Stomach (tissue), 9 donors: Measurements from ENCODE around the gene CGB2. TPM values are rescaled to one million over a fixed set of nuclear protein-coding genes. Genes with fewer than 3 reads are reported as not detected.
"Not testable (repeated sequence)": the region's sequence is repeated elsewhere in the genome, so short reads cannot be mapped to it uniquely, and the experiment has no call there.

Experiments
- DNase-seq, 2 donors: peaks; one replicate each; pipeline versions ENCODE4 v3.0.0 to v3.0.0-alpha.2; 2013 to 2019
- H3K27ac ChIP-seq, 5 donors: fragments of 200-600 bp in 4 of 5; sonication (generic) in 4 of 5; one replicate each; pipeline ENCODE4 v1.5.1; 2013 to 2019; ENCODE audit warnings: mild to moderate bottlenecking in 1 of 5, moderate library complexity in 1 of 5
- H3K27me3 ChIP-seq, 3 donors: fragments of 200-600 bp; sonication (generic); one replicate each; pipeline ENCODE4 v1.5.1; 2017 to 2019; ENCODE audit warnings: mixed run types in 1 of 3
- H3K36me3 ChIP-seq, 4 donors: fragments of 200-600 bp; sonication (generic); 1 replicate in 3 of 4; 2 replicates in 1 of 4; pipeline ENCODE4 v1.5.1; 2016 to 2019
- H3K4me1 ChIP-seq, 4 donors: fragments of 200-600 bp; sonication (generic); one replicate each; pipeline ENCODE4 v1.5.1; 2016 to 2019
- H3K4me3 ChIP-seq, 4 donors: fragments of 200-600 bp; sonication (generic) in 3 of 4; one replicate each; pipeline ENCODE4 v1.5.1; 2016 to 2019; ENCODE audit warnings: mild to moderate bottlenecking in 1 of 4
- H3K9me3 ChIP-seq, 4 donors: fragments of 200-600 bp; sonication (generic); one replicate each; pipeline ENCODE4 v1.5.1; 2016 to 2019
- CTCF ChIP-seq, 7 experiments: fragments of 450-650 bp in 4 of 7; fragments of 200-600 bp in 3 of 7; sonication (generic) in 3 of 7; IDR thresholded peaks; one replicate each; pipeline ENCODE4 v1.5.1; 2016 to 2019; ENCODE audit warnings: antibody characterized with exemption in 7 of 7, control low read depth in 2 of 7, mild to moderate bottlenecking in 1 of 7
- EP300 ChIP-seq: sonication (generic); formaldehyde crosslinking; IDR thresholded peaks from one replicate; pipeline ENCODE4 v1.6.1; 2017; ENCODE audit warnings: antibody characterized with exemption
- POLR2A ChIP-seq, 4 donors: fragments of 450-650 bp; IDR thresholded peaks; one replicate each; pipeline ENCODE4 v1.6.1; 2016; ENCODE audit warnings: antibody characterized with exemption in 4 of 4, control low read depth in 2 of 4, mild to moderate bottlenecking in 1 of 4, moderate library complexity in 1 of 4
- POLR2AphosphoS5 ChIP-seq, 3 donors: sonication (generic); formaldehyde crosslinking; IDR thresholded peaks; one replicate each; pipeline ENCODE4 v1.6.1; 2016; ENCODE audit warnings: antibody characterized with exemption in 3 of 3
- WGBS, 5 donors: extraction: QIAGEN DNeasy Blood & Tissue Kit in 3 of 5; methylation state at CpG; one replicate each; pipeline versions ENCODE4 v1.1.5 to v1.1.7; 2013 to 2018; 5-methylcytosine and 5-hydroxymethylcytosine counted together
- intact Hi-C: fragments of 100-400 bp; cut with DNase I; formaldehyde crosslinking; loops from one replicate; pipeline ENCODE4 v1.15.1; 2023; ENCODE audit warnings: low total_unique reads
- polyA plus RNA-seq, 3 donors: library from polyadenylated mRNA; stranded (reverse); fragments of 200-250 nt; gene quantifications; one replicate each; pipeline ENCODE4 v1.2.3, GENCODE V29; 2013
- total RNA-seq, 5 donors: library from RNA; depleted of rRNA; stranded (reverse); fragments of >200 nt; gene quantifications; one replicate each; pipeline versions ENCODE4 v1.1.0 to v1.2.3, GENCODE V29; 2014 to 2016
- donor health status: healthy with polysubstance abuse.
- donor health status: Bipolar disorder and iron deficiency.
- donor health status: healthy.

Gene CGB2
- total and polyA plus RNA-seq, 8 donors = not detected

GRCh38 chr19:49070416-49070815, 38.7 kb downstream of the CGB2 start:
- WGBS, 5 donors = 94 to 96% (median 96%) methylated on average over 21 of the region's 21 CpGs
- Histone ChIP-seq H3K4me3 (no peak overlapping the region), H3K27ac (no peak overlapping the region), H3K36me3 (no peaks in the 10 kb centered on the region), H3K9me3 (no peaks in the 10 kb centered on the region), H3K27me3 (peaks cover 8 to 93% (median 53%) of the 10 kb centered on the region in 3 donors), H3K4me1 (peaks cover 5 to 14% (median 7%) of the 10 kb centered on the region in 4 donors)
- TF ChIP-seq CTCF (IDR thresholded peaks at IDR 0.05) = no peak
- TF ChIP-seq EP300 = no peak
- TF ChIP-seq POLR2AphosphoS5 (IDR thresholded peaks at IDR 0.05) = no peak
- no peak for TF ChIP-seq POLR2A (IDR thresholded peaks at IDR 0.05)
- intact Hi-C loops = no loop called here
- no peak for DNase-seq

DNA sequence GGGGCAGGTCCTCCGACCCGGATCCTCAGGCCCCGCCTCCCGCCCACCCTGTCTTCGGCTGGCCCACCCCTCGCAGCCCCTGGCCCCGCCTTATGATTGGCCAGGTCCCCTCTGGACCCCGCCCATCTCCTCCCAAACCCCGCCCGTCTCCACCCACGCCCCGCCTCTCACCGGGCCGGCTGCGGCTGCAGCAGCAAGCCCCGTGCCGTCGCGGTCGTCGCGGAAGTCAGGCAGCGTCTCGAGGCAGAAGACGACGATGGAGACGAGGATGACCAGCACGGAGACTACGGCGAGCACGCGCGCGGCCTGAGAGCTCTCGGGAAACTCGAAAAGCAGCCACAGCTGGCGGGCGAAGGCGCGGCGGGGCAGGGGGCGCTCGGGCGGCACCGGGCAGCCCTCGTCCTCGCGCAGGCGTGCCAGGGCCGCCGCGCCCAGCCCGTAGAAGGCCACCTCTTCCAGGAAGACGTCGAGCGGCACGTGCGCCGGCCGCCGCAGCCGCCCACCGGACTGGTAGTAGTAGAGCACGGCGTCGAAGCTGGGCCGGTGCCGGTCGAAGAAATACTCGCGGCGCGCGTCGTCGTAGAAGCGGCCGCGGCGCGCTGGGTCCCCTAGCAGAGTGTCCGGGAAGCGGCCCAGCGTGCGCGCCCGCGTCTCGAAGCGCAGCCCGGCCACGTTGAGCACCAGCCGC, 40.3 kb downstream of the CGB2 start:
- no peak overlapping the region for H3K27ac ChIP-seq
- H3K9me3 ChIP-seq = no peaks in the 10 kb centered on the region
- intact Hi-C loops = no loop called here
- DNase-seq = peak in 1 of 2 donors; percentile 58
- TF ChIP-seq EP300 (no peak), POLR2A (IDR thresholded peaks at IDR 0.05) (no peak), POLR2AphosphoS5 (IDR thresholded peaks at IDR 0.05) (no peak), CTCF (IDR thresholded peaks at IDR 0.05) (no peak)
- no peak overlapping the region for H3K4me3 ChIP-seq
- H3K4me1 ChIP-seq = peaks cover 5 to 14% (median 7%) of the 10 kb centered on the region in 4 donors
- 7 to 11% (median 9%) methylated on average over 15 to 93 of the region's 93 CpGs for WGBS, 5 donors
- no peaks in the 10 kb centered on the region for H3K36me3 ChIP-seq
- peaks cover 8 to 77% (median 44%) of the 10 kb centered on the region in 3 donors for H3K27me3 ChIP-seq

GRCh38 chr19:49073514-49074378, 42.1 kb downstream of the CGB2 start:
- no peak for DNase-seq
- intact Hi-C loops = no loop called here
- H3K4me3 ChIP-seq = no peak overlapping the region
- peaks cover 8 to 59% (median 44%) of the 10 kb centered on the region in 3 donors for H3K27me3 ChIP-seq
- TF ChIP-seq EP300 (no peak), POLR2AphosphoS5 (IDR thresholded peaks at IDR 0.05) (no peak), CTCF (IDR thresholded peaks at IDR 0.05) (no peak), POLR2A (IDR thresholded peaks at IDR 0.05) (no peak)
- H3K27ac ChIP-seq = no peak overlapping the region
- no peaks in the 10 kb centered on the region for H3K36me3 ChIP-seq
- H3K4me1 ChIP-seq = peaks cover 5 to 14% (median 7%) of the 10 kb centered on the region in 4 donors
- H3K9me3 ChIP-seq = no peaks in the 10 kb centered on the region
- 57 to 64% (median 63%) methylated on average over 22 to 23 of the region's 23 CpGs for WGBS, 5 donors

DNA sequence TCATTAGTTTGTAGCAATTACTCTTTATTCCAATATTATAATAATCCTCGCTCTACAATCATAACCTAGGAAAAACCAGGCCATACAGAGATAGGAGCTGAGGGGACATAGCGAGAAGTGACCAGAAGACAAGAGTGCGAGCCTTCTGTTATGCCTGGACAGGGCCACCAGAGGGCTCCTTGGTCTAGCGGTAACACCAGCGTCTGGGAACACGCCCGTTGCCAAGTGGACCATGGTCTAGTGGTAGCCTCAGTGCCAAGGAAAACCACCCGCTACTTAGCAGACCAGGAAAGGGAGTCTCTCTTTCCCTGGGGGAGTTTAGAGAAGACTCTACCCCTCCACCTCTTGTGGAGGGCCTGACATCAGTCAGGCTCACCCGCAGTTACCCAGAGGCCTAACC, 43.2 kb downstream of the CGB2 start:
- H3K27ac ChIP-seq, H3K4me3 ChIP-seq, H3K36me3 ChIP-seq, intact Hi-C loops, H3K9me3 ChIP-seq: not testable (repeated sequence)
- WGBS, 5 donors = 9 to 19% (median 14%) methylated on average over 7 to 9 of the region's 9 CpGs
- peak in 5 of 7 experiments; percentile 69 to 80 (median 77) for TF ChIP-seq CTCF (IDR thresholded peaks at IDR 0.05)
- peaks cover 5 to 14% (median 7%) of the 10 kb centered on the region in 4 donors for H3K4me1 ChIP-seq
- peak; percentile 75 to 82 for DNase-seq
- peaks cover 8 to 48% (median 43%) of the 10 kb centered on the region in 3 donors for H3K27me3 ChIP-seq
